HUES64 (cell line): Measurements from ENCODE around the gene SOAT1.
"Not testable (repeated sequence)": the region's sequence is repeated elsewhere in the genome, so short reads cannot be mapped to it uniquely, and the experiment has no call there.

Experiments used
- H3K27ac ChIP-seq: 2 replicates; pipeline ENCODE4 v1.7.0; 2013; ENCODE audit warnings: low read depth, low read length, inconsistent platforms
- H3K27me3 ChIP-seq: 2 replicates; pipeline ENCODE4 v1.6.1; 2013; ENCODE audit warnings: mild to moderate bottlenecking, low read length; ENCODE audit not compliant: insufficient read depth
- H3K36me3 ChIP-seq: 2 replicates; pipeline ENCODE4 v1.6.1; 2013; ENCODE audit warnings: mild to moderate bottlenecking, low read length; ENCODE audit not compliant: insufficient read depth
- H3K4me1 ChIP-seq: 2 replicates; pipeline ENCODE4 v1.6.1; 2013; ENCODE audit warnings: mild to moderate bottlenecking, low read length, moderate library complexity; ENCODE audit not compliant: insufficient read depth
- H3K4me3 ChIP-seq: 2 replicates; pipeline ENCODE4 v1.5.1; 2013; ENCODE audit warnings: mild to moderate bottlenecking, low read length, moderate library complexity
- H3K9ac ChIP-seq: 2 replicates; pipeline ENCODE4 v1.6.1; 2013; ENCODE audit warnings: mild to moderate bottlenecking, low read depth, low read length
- H3K9me3 ChIP-seq: 2 replicates; pipeline ENCODE4 v1.6.1; 2013; ENCODE audit warnings: low read depth, low read length; ENCODE audit not compliant: insufficient read depth
- WGBS: fragments of 150-250, 120-280 bp; methylation state at CpG from one replicate; pipeline ENCODE4 v1.1.7; 2013; ENCODE audit warnings: missing lambda C conversion rate; 5-methylcytosine and 5-hydroxymethylcytosine counted together

The SOAT1 gene

GRCh38 chr1:179393721-179394120 lies 100.1 kb downstream of the SOAT1 start:
- Histone ChIP-seq H3K9me3 (0 out of 2 replicates have a peak, but pooled peaks cover 7% of the 10 kb centered on the region), H3K27ac (no peak overlapping the region), H3K27me3 (no peaks in the 10 kb centered on the region), H3K9ac (no peak overlapping the region), H3K36me3 (no peaks in the 10 kb centered on the region), H3K4me1 (no peaks in the 10 kb centered on the region), H3K4me3 (no peak overlapping the region)
- 98% methylated on average over 3 of the region's 3 CpGs for WGBS

DNA sequence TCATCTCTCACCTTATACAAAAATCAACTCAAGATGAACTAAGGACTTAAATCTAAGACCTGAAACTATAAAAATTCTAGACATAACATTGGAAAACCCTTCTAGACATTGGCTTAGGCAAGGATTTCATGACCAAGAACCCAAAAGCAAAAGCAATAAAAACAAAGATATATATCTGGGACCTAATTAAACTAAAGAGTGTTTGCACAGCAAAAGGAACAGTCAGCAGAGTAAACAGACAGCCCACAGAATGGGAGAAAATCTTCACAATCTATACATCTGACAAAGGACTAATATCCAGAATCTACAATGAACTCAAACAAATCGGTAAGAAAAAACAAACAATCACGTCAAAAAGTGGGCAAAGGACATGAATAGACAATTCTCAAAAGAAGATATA lies 105.8 kb downstream of the SOAT1 start:
- H3K27ac ChIP-seq, H3K36me3 ChIP-seq, H3K9me3 ChIP-seq, H3K9ac ChIP-seq, H3K27me3 ChIP-seq, H3K4me3 ChIP-seq, H3K4me1 ChIP-seq: not testable (repeated sequence)
- WGBS: 96% methylated on average over 2 of the region's 2 CpGs
